ENCODE data around the gene INHBE. TPM values are rescaled to one million over a fixed set of nuclear protein-coding genes. Genes with fewer than 3 reads are reported as not detected.

The INHBE gene
- total RNA-seq, 1 experiment from 2014 or later = 5.0 TPM

GRCh38 chr12:57456145-57456700 is 1.1 kb downstream of the INHBE start:
- peak; percentile 75 for DNase-seq (ENCODE audit: low spot score)
- H3K27ac Mint-ChIP-seq = no peak overlapping the region
- ChIA-PET POLR2A (interaction anchor here (0.5 to 2.0 kb wide), 6 partner anchors 37 to 1570 kb away, joined by 3 to 12 read pairs (median 6); no protein-coding TSS in a partner anchor), CTCF (interaction anchor here (0.8 to 9.4 kb wide), 28 partner anchors 10 to 369 kb away, joined by 3 to 245 read pairs (median 10); partner anchors contain the start of genes INHBC, LRP1, SHMT2 and STAC3)
- no peaks in the 10 kb centered on the region for H3K36me3 Mint-ChIP-seq
- peak overlapping the region; percentile 69 for H3K4me3 Mint-ChIP-seq
- ATAC-seq = peak; percentile 41
- H3K9me3 Mint-ChIP-seq = no peaks in the 10 kb centered on the region
- H3K4me1 Mint-ChIP-seq = peaks cover 55% of the 10 kb centered on the region
- no peaks in the 10 kb centered on the region for H3K27me3 Mint-ChIP-seq (ENCODE audit: low read depth)
- no peak for TF ChIP-seq ZSCAN18 (CRISPR knock-in tag; IDR thresholded peaks at IDR 0.05)
- TF ChIP-seq IRF2 (CRISPR knock-in tag; IDR thresholded peaks at IDR 0.05; ENCODE audit: borderline replicate concordance, low read depth) = no peak
- peak; percentile 30; the same call in 1 of the 2 replicates for TF ChIP-seq ZNF532 (CRISPR knock-in tag; IDR thresholded peaks at IDR 0.05; ENCODE audit: borderline replicate concordance)
- TF ChIP-seq TEAD4 (CRISPR knock-in tag; IDR thresholded peaks at IDR 0.05) = no peak
- no peak for TF ChIP-seq NR3C1 (CRISPR knock-in tag; conservative IDR thresholded peaks at IDR 0.05; ENCODE audit: low read depth)
- TF ChIP-seq ZNF121 (CRISPR knock-in tag; IDR thresholded peaks at IDR 0.05) = no peak
- no peak for TF ChIP-seq PRDM15 (CRISPR knock-in tag; IDR thresholded peaks at IDR 0.05)
- TF ChIP-seq STAT6 (CRISPR knock-in tag; conservative IDR thresholded peaks at IDR 0.05; ENCODE audit: low read depth) = no peak
- TF ChIP-seq TCF7 (CRISPR knock-in tag; IDR thresholded peaks at IDR 0.05; ENCODE audit: low read depth) = no peak
- no peak for TF ChIP-seq FOXP4 (CRISPR knock-in tag; IDR thresholded peaks at IDR 0.05)
- TF ChIP-seq GABPB1 (CRISPR knock-in tag; IDR thresholded peaks at IDR 0.05) = peak; percentile 66; the same call in 1 of the 2 replicates
- TF ChIP-seq E2F1 (CRISPR knock-in tag; IDR thresholded peaks at IDR 0.05) = 0 out of 2 replicates have a peak, but pooled peaks have one; percentile 47
- TF ChIP-seq MYBL2 (CRISPR knock-in tag; IDR thresholded peaks at IDR 0.05) = no peak
- no peak for TF ChIP-seq SMAD3 (CRISPR knock-in tag; IDR thresholded peaks at IDR 0.05; ENCODE audit: borderline replicate concordance)
- 0 out of 2 replicates have a peak, but pooled peaks have one; percentile 43 for TF ChIP-seq TEAD1 (CRISPR knock-in tag; IDR thresholded peaks at IDR 0.05)
- TF ChIP-seq CTCF (IDR thresholded peaks at IDR 0.05) = 0 out of 2 replicates have a peak, but pooled peaks have one; percentile 39
- TF ChIP-seq MAX (CRISPR knock-in tag; IDR thresholded peaks at IDR 0.05) = peak; percentile 87
- no peak for TF ChIP-seq TP53 (CRISPR knock-in tag; IDR thresholded peaks at IDR 0.05)
